Activated CD4-positive, CD25-positive, alpha-beta regulatory T cell treated with anti-CD3 and anti-CD28 coated beads, Interleukin-2, amount 50 U/mL, for 16 hours (primary cell): ENCODE data around the gene ANXA2R.
"Not testable (repeated sequence)": the region's sequence is repeated elsewhere in the genome, so short reads cannot be mapped to it uniquely, and the experiment has no call there.

Source experiments
- DNase-seq: peaks from one replicate; pipeline ENCODE4 v3.0.0-alpha.2; 2020; ENCODE audit warnings: low read depth, low spot score

Gene ANXA2R, protein sequence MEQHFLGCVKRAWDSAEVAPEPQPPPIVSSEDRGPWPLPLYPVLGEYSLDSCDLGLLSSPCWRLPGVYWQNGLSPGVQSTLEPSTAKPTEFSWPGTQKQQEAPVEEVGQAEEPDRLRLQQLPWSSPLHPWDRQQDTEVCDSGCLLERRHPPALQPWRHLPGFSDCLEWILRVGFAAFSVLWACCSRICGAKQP

DNA sequence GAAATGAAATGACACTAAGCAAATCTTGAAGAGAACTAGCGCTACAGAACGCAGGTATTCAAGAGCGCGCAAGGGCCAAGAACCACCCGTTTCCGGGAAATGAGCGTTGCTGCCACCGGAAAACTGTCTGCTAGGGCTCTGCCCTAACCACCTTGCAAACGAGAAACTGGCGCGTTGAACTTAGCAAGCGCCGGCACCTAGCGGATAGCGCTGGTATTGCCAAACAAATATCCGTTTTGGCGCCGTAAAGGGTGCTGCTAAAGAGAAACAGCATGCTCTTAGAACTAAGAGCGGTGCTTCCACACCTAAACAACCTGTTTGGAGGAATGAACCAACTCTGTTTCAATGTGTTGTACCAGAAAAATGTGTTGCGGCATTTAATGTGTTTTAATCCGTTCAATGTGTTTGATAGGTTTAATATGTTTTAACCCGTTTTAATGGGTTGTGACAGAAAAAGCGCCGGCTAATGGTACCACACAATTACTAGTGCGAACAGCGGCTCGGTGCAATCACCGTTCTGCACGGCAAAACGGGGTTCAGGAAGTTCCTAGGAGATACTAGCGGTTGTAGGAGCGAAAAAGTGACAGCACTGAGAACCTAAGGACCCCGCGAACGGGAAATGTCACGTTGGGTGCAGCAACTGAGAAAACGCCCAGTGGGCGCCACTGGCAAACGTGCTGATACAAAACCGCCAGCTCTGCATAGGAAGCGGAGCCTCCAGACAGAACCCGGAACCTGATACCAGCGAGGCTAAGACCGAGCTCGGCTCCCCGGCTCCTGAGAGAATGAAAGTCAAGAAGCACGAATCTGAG lies at the start of gene ANXA2R:
Gene ANXA2R, minus strand, starts transcription at position 33 of the 812 bp plus-strand sequence. CDS start 273 bp downstream, outside the sequence.
- peak; percentile 88 for DNase-seq

DNA sequence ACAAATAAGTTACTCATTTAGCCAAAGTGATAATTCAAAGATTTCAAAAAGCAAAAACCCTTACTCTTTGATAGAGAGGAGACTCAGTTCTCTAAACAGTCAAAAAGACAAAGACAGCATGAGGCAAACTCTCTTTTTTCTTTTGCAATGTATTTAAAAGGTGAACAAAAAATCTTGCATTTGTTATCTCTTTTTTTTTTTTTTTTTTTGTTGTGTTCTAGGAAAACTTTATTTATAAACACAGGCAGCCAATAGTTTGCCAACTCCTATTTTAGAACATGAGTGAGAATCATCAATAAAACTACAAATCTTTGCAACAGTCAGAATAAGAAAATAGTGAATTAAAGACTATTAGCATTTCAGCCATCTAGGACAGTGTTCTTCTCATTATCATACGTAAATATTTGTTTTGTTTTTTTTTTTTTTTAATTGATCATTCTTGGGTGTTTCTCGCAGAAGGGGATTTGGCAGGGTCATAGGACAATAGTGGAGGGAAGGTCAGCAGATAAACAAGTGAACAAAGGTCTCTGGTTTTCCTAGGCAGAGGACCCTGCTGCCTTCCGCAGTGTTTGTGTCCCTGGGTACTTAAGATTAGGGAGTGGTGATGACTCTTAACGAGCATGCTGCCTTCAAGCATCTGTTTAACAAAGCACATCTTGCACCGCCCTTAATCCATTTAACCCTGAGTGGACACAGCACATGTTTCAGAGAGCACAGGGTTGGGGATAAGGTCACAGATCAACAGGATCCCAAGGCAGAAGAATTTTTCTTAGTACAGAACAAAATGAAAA lies 46.2 kb upstream of the ANXA2R start:
- not testable (repeated sequence) for DNase-seq

DNA sequence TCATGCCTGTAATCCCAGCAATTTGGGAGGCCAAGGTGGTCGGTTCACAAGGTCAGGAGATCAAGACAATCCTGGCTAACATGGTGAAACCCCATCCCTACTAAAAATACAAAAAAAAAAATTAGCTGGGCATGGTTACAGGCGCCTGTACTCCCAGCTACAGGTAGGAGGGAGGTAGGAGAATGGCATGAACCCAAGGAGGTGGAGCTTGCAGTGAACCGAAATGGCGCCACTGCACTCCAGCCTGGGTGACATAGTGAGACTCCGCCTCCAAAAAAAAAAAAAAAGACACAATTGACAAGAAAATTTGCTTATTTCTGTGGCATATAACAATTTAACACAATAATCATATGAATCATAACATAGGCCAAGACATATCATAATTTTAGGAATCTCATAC lies 45.3 kb upstream of the ANXA2R start:
- no peak for DNase-seq

DNA sequence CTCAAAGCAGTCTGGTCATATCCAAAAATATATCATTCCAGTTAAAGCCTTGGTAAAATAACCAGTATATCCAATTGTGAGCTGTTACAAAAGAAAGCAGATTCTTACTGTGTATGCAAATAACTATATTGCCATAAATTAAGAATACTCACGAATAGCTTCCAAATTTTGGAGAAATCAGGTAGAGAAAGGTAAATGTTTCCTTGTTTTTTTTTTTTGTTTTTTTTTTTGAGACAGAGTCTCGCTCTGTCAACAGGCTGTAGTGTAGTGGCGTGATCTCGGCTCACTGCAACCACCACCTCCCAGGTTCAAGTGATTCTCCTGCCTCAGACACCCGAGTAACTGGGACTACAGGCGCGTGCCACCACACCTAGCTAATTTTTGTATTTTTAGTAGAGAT lies 44.3 kb upstream of the ANXA2R start:
- DNase-seq: not testable (repeated sequence)

DNA sequence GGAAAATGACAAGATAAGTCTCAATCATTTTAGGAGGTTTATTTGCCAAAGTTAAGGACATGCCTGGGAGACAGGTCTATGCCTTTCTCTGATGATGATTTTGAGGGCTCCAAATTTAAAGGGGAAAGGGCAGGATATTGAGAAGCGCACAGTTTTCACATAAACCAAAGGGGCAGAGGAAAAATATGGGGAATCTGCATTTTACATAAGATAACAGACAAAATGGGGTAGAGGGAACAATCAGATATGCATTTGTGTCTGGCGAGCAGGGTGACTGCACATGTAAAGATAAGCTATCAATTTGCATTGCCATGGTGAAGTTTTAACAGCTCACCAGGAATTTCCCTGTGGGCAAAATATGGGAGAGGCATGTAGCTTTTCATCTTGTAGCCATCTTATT lies 41.2 kb upstream of the ANXA2R start:
- not testable (repeated sequence) for DNase-seq

DNA sequence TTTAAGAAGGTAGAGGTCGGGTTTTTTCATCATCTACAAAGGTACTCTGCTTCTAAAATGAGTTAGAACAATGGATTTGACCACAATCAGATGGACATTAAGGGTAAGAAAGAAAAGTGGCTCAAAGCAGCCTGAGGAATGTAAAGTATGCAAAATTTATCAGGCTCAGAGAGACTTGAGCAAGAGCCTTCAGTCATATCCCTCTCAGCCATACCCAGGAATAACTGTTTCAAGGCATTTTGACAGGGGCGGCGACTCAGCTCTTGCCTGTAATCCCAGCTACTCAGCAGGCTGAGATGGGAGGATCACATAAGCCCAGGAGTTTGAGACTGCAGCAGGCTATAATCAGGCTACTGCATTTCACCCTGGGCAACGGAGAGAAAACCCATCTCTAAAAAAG lies 38.8 kb upstream of the ANXA2R start:
- DNase-seq: no peak

DNA sequence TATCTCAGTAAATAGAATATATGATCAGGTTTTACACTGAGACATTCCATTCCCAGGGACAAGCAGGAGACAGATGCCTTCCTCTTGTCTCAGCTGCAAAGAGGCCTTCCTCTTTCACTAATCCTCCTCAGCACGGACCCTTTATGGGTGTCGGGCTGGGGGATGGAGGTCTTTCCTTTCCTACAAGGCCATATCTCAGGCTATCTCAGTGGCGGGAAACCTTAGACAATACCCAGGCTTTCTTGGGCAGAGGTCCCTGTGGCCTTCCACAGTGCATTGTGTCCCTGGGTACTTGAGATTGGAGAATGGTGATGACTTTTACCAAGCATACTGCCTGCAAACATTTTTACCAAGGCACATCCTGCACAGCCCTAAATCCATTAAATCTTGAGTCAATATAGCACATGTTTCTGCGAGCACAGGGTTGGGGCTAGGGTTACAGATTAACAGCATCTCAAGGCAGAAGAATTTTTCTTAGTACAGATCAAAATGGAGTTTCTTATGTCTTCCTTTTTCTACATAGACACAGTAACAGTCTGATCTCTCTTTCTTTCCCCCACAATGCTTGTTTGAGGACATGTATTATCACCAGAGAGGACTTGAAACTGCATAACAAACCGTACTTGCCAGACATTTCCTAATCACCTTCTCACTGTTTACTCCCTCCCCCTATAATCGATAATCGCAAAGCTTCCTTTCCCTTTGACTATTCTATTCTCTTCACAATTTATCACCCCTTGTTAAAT lies 37.5 kb upstream of the ANXA2R start:
- DNase-seq: not testable (repeated sequence)

DNA sequence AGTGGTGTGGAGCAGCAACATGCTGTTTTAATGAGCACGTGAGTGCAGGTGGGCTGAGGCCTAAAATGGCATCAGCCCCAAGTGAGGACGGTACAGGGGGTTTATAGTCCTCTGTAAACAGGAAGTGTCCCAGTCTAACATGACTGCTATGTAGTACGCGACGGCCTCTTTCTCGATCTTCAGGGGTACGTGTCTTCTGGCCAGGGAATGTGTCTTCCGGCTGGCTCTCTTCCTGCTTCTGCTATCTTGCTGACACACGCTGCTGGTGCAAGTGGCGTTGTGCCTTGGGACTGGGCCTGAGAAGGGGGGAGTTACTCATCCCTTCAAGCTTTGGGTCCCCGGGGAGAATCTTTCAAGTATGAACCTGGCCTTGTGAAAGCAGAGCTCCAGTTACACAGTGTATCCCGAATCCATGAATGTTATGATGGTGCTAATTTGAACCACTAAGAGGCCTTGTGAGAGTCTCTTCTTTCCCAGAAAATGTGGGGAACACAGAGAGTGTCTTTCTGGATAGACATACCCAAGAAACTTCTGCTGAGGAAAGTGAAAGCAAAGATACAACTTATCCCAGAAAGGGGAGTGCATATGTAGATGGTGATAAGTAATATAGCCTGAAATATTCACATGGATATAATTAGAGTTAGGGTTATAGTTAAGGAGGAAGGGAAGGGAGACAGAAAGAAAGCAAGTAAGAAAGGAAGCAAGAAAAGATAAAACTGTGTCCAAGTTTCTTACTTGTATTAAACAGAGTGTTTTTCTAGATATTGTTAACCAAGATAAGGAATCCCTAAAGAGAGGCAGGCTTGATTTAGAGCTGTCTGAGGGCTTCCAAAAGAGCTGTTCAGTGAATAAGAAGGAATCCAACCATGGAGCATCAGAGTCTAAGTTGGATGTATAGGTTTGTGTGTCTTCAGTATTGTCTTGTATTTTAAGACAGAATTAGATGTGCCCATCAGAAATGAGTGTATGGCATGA lies 35.5 kb upstream of the ANXA2R start:
- DNase-seq: no peak

DNA sequence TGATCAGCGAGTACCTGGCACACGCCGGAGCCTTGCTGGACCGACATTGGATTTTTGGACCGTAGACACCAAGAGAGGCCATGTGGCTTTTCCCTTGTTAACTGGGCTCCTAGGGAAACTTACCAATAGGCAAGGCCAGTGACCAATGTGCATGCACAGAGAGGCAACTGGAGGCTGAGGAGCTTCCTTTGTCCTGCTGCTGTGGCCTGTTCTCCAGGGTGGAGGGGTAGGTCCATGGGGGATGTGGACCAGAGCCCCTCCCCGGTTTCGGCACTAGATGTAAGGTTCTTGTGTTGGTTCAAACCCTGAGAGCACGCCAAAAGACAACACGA lies 34.8 kb upstream of the ANXA2R start:
- no peak for DNase-seq

DNA sequence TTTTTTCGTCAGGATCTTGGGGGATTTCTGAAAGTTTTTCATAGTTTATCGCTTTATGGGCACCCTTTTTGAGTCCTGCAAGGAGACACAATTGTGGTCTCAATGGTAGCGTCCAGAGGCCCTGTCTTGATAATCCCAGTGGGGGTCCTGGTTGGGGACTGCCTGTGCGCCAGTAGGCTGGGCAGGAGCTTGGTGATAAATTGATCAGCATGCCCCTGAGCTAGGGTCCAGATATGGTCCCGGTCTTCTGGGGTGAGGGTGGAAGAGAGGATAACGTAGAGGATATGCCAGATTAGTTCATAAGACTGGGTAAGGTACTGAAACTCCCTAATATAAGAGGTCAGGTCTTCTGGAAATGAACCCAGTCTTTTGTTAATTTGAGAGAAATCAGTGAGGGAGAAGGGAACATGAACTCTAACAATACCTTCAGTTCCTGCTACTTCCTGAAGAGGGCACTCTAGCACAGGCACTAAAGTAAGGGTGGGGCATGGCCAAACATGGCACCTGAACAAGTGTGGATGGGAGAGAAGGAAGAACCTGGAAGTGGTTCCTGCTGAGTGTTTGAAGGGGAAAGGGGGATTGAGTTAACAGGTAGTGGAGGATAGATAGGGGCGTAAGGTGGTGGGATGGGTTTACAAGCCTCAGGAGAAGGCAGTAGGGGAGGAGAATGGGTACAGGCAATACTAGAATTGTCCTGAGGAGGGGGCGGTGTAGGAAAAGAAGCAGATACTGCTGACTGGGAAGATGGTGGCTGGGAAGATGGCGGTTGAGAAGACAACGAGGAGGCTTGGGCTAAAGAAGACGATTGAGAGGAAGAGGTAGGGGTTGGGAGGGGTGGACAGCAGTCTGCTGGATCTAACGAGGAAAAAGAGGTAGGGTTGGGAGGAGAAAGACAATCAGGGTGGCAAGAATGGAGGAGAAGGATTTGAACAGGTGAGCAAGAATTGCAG lies 33.8 kb upstream of the ANXA2R start:
- peak; percentile 29 for DNase-seq

DNA sequence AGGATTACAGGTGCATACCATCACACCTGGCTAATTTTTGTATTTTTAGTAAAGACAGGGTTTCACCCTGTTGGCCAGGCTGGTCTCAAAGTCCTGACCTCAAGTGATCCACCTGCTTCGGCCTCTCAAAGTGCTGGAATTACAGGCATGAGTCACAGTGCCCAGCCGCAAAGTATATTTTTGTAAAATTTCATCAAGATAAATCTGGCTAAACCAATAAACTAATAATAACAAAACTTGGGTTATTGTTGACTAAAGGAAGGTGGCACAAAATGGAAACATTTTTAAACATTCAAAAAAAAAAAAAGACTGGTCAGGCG lies 29.2 kb upstream of the ANXA2R start:
- not testable (repeated sequence) for DNase-seq

DNA sequence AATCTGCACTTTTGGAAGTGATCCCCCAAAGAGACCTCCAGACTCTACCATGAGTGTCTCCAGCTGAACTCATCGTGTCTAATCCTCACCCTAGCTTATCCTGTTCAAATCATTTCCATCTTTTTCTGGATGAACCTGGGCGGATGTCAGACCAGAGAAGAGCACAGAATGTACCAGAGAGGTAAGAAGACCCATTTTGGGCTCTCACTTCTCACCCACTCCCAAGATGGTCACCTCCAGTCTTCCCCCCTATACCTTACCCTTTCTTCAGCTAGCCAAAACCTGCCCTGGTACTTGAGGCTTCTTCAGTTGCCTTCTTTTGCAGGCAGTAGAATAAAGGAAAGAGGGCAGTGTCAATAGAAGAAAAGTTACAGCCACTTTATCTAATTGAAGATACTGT lies 27.9 kb upstream of the ANXA2R start:
- DNase-seq: no peak

DNA sequence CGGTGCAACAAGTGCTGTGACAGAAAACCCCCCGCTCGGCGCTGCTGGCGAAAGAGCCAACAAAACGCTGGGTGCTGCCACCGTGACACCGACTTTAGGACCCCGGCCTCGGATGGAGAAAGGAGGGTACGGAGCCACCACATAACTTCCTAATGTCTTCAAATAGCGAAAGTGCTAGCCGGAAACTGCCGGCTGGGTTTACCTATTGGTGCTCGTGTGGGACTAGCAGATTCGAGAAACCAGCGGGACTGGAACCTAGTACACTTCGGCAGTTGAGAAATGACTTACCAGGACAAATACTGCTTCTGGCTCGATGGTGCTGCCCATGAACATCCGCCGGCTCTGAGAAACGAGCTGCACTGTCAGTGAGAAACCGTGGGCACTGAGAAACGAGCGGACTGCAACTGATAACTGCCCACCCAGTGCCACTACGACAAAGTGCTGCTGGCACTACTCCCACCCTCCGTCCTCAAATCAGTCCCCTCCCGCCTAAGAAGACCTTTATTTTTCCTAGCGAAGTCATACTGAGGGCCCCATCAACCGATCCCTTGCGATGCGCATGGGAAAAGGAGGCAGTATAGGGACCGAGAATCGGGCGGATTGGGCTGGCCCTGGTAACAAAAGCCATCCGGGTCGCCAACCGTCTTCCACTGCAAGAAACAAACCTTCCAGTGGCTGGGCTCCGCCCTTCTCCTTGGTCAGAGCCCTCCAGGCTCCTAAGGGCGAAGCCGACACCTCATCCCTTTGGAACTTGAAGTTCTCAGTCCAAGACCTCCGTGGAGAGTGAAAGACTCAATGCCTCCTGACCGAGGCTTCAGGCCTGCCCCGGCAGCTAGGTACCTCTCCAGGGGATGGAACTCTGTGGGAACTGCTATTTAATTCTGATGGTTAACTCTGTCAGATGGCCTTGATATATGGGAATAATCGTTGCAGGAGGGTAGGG lies 27.0 kb upstream of the ANXA2R start:
- DNase-seq: peak; percentile 84

DNA sequence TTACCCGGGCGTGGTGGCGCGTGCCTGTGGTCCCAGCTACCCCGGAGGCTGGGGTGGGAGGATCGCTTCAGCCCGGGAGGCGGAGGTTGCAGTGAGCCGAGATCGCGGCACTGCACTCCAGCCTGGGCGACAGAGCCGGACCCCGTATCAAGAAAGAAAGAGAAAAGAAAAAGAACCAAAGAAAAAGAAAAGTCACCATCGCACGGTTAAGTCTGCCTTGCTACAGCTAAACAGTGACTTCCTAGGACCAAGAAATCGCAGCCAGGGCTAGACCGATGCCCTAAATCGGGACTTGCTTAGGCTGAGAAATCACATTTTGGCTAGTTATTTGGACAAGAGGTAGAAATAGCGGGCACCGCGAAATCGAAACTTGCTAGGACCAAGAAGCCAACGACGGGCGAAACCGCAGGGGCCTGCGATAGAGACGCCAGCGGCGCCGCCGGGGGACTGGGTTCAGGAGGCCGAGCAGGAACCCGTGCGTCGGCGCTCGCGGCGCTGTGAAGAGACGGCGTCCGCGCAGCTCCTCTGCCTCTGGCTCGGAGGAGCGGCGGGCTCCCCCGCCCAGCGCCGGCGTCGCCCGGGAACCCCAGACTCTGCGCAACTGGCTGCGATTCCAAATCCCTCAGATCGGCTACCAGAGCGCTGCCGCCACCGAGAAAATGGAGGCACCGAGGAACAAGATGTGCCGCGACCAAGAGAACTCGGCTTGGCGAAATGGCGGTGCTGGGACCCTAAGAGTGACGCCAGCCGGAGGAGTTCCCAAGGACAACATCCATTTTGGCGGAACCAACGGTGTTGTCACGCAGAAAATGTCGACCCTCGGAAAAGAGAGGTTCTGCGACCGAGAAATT lies 26.1 kb upstream of the ANXA2R start:
- DNase-seq: peak; percentile 43

DNA sequence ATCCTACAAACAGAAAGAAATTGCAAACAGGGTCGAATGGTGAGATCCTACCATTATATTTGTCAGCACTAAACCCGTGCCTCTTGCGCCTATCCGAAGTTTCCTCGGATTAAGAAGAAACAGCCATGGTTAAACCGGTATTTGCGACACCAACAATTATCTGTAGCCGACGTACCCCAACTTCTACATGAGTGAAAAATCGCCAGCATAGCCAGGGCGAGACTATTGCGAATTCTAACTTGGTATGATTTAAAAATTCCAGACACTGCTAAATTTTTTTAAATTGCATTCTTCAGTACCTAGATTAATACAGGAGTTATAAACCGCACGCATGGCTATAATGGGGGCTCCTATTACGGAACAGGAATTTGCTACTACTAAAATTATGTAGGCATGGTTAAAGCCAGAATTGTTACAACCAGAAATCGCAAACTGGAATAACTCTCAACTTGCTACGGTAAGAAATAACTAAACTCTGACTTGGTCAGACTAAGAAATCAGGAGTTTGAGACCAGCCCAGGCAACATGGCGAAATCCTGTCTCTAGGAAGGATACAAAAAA lies 25.3 kb upstream of the ANXA2R start:
- DNase-seq: no peak

DNA sequence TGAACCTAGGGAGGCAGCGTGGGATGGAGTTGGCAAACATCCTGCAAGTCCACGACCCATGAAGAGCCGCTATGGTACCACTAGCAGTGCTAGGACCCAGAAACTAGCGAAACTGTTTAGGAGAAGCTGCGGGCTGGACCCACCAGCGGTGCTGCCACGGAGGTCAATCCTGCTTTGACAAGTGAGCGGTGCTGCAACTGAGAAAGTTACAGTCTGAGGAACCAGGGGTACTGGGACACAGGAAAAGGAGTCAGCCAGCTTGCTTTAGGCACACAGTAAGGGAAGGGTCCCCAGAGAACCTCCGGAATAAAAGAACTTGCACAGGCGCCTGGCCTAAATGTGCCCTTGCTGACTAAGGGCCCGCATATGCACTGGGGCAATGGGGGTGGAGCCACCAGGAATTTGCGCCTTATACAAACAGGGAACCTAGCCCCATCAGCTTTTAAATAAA lies 23.6 kb upstream of the ANXA2R start:
- DNase-seq: no peak
